GM21367 (cell line): ENCODE data around the gene PNMA5.

Source experiments
- ATAC-seq: cut with Tn5 transposase; IDR thresholded peaks from one replicate; pipeline ENCODE4 v1.9.1; 2021; ENCODE audit not compliant: unreplicated experiment

Gene PNMA5

GRCh38 chrX:152959626-152960025 lies 34.3 kb downstream of the PNMA5 start:
- no peak for ATAC-seq

DNA sequence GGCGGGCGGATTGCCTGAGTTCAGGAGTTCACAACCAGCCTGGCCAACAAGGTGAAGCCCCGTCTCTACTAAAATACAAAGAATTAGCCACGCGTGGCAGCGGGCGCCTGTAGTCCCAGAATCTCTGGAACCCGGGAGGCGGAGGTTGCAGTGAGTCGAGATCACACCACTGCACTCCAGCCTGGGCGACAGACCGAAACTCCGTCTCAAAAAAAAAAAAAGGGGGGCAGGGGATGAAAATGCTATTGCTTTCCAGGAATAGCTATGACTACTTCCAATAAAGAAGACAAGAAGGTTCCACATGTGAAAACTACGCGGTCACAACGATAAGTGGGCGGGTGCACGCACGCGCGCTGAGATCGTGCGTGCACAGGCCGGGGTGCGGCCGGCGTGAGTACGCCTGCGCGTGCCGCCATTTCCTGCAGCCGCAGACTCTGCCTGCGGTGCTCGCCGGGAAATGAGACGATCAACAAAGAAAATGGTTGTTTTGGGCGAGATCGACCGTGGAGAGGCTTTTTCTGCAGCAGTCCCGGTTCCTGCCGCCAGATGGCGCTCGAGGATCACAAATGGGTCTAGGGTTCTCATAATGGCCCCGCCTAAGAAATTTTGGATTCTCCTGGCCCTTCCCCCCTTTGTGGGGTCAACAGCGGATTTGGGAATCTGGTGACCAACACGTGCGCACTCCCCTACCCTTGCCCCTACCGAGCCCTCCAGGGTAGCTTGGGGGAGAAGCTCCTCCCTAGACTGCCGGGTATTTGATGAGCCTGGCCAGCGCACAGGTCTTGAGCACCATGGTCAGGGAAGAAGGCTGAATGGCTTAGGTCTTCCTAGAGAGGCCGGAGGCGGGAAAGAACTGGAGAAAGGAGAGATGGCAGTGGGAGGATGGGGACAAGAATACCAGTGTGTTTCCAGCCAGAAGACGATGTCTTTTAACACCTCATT lies 35.1 kb downstream of the PNMA5 start:
- peak; percentile 96 for ATAC-seq

- no peak for ATAC-seq
Measured at GRCh38 chrX:152958047-152958446, 35.9 kb downstream of the PNMA5 start.

- ATAC-seq, result no peak
Measured at GRCh38 chrX:152950786-152951185, 43.1 kb downstream of the PNMA5 start.

- no peak for ATAC-seq
Measured at GRCh38 chrX:152949114-152949513, 44.8 kb downstream of the PNMA5 start.

DNA sequence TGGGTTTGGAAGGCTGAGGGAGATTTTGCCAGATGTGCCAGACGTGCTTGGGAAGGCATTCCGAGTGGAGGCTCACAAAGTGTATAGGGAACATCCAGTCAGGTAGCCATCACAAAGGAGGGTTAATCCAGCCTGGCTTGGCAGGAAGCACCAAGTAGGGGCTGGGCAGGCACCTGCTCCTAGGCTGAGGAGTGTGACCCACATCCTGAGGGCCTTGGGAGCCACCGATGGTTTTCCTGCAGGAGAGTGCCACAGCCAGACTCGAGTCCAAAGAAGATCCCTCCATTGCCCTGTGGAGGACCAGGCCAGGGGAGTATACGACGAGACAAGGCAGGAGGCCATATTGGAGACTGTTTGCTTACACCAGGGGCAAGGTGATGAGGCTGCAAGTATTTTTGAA lies 47.2 kb downstream of the PNMA5 start:
- no peak for ATAC-seq

DNA sequence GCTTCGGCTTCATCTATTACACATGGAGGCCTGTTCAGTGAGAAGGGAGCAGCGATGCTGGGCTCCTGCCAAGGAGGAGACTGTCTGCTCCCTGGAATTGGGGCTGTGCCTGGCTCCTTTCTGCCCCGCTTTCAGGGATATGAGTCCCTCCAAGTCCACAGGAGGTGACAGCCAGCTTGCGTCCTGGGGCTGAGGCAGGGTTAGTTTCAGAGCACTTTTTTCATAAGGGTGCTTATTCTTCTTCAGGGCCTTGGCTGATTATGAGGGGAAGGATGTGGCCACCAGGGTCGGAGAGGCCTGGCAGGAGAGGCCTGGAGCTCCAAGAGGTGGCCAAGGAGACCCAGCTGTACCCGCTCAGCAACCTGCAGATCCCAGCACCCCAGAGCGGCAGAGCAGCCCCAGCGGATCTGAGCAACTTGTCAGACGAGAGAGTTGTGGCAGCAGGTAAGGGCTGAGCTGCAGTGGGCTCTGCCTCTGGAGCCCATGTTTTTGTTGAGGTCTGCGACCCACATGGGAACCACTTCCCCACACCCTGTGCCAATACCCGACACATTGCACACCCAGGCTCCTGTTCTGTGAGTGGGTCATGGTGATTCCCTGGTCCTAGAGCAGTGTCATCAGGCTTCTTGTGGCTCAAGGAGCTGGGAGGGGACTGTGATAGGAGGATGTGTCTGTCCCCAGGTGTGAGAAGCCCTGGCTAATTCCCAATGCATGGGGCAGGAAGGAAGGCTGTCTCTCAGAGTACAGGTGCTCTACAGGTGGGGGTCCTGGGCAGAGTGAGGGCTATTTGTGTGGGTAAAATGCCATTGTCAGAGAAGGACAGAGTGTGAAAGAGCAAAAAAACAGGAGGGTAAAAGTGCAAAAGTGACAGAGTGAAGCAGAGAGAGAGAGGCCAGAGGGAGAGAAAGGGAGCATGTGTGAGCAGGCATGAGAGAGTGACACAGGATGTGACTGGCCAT lies 48.6 kb downstream of the PNMA5 start:
- ATAC-seq, result no peak

GRCh38 chrX:152943826-152944225 lies 50.1 kb downstream of the PNMA5 start:
- no peak for ATAC-seq

DNA sequence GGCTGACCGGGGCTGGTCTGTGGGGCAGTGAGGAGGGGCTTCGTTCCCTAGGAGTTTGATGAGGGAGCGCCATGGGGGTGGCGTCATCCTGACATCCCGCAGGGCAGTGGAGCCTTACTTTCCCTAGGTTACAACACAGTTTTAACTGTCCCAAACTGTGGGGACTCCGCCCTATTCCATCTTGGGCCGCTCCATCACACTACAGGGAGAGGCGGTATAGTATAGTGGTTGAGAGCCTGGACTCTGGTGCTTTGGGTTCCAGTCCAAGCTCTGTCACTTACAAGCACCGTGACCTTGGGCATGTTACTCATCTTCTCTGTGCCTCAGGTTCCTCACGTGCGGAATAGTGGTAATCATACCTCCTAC lies 51.9 kb downstream of the PNMA5 start:
- ATAC-seq, result no peak

DNA sequence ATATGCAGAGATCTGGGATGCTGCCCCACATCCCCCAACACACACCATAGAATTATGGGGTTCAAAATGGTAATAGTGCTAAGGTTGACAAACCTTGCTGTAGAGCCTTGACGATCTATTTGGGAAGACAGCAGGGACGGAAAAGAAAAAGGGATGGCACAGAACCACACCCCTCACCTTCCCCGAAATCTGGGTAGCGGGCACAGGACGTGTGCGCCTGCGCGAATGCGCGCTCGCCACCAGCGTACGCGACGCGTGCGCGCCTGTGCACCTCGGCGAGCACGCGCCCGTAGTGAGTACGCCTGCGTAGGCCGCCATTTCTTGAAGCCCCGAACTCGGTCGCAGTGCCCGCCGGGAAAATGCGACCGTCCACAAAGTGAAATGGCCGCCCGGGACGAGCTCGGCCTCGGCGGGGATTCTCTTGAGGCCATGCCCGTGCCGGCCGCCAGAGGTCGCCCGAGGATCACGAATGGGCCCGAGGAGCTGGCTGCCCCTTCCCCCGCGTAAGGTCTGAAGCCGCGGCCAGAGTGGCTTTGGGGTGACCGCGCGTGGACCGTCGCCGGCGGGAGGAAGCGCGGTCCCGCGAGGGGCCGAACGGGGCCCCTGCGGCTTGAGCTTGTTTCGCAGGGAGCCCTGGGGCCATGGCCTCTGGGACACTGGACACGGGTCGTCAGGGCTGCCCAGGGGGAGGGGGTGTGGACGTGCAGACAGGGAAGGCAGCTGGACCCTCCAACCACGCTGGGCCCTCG lies 52.4 kb downstream of the PNMA5 start:
- peak; percentile 92 for ATAC-seq
